Neural progenitor cell (in vitro differentiated cells): ENCODE data around the gene SAMMSON. TPM values are rescaled to one million over a fixed set of nuclear protein-coding genes. Genes with fewer than 3 reads are reported as not detected.

Source experiments
- DNase-seq: peaks from one replicate; pipeline ENCODE4 v3.0.0-alpha.2; 2016; ENCODE audit warnings: low spot score
- H2AFZ ChIP-seq: fragments of 200-600 bp; sonication (generic); replicated peaks from 2 replicates; pipeline ENCODE4 v1.6.1; 2016; ENCODE audit warnings: antibody characterized with exemption
- H3F3A ChIP-seq: fragments of 200-600 bp; sonication (generic); 2 replicates; pipeline ENCODE4 v1.6.1; 2016; ENCODE audit warnings: antibody characterized with exemption, low read depth
- H3K27ac ChIP-seq: fragments of 200-600 bp; sonication (generic); 2 replicates; pipeline ENCODE4 v1.5.1; 2016; ENCODE audit warnings: mild to moderate bottlenecking
- H3K27me3 ChIP-seq: fragments of 200-600 bp; sonication (generic); 2 replicates; pipeline ENCODE4 v1.6.1; 2016; ENCODE audit warnings: mild to moderate bottlenecking, moderate library complexity
- H3K36me3 ChIP-seq: fragments of 200-600 bp; sonication (generic); 2 replicates; pipeline ENCODE4 v1.5.1; 2016
- H3K4me1 ChIP-seq: fragments of 200-600 bp; sonication (generic); 2 replicates; pipeline ENCODE4 v1.6.1; 2016; ENCODE audit warnings: mixed run types
- H3K4me2 ChIP-seq: fragments of 200-600 bp; sonication (generic); 2 replicates; pipeline ENCODE4 v1.6.1; 2016
- H3K4me3 ChIP-seq: fragments of 200-600 bp; sonication (generic); 2 replicates; pipeline ENCODE4 v1.5.1; 2016
- H3K79me2 ChIP-seq: fragments of 200-600 bp; sonication (generic); 2 replicates; pipeline ENCODE4 v1.6.1; 2016; ENCODE audit warnings: low read depth
- H3K9ac ChIP-seq: fragments of 200-600 bp; sonication (generic); 2 replicates; pipeline ENCODE4 v1.6.1; 2016
- H3K9me3 ChIP-seq: fragments of 200-600 bp; sonication (generic); 2 replicates; pipeline ENCODE4 v1.5.1; 2016; ENCODE audit warnings: low read depth
- H4K20me1 ChIP-seq: fragments of 200-600 bp; sonication (generic); 2 replicates; pipeline ENCODE4 v1.6.1; 2016; ENCODE audit warnings: low read depth
- H3K27ac Mint-ChIP-seq: 3 replicates; pipeline ENCODE4 v1.8.0; 2021; ENCODE audit warnings: mixed read lengths
- H3K27me3 Mint-ChIP-seq: 2 replicates; pipeline ENCODE4 v1.8.0; 2022; ENCODE audit warnings: low read depth, mild to moderate bottlenecking, inconsistent platforms, moderate library complexity, mixed read lengths; ENCODE audit not compliant: insufficient read depth
- H3K36me3 Mint-ChIP-seq: 3 replicates; pipeline ENCODE4 v1.8.0; 2021; ENCODE audit warnings: mixed read lengths
- H3K4me1 Mint-ChIP-seq: 3 replicates; pipeline ENCODE4 v1.8.0; 2021; ENCODE audit warnings: mixed read lengths
- H3K4me3 Mint-ChIP-seq: 3 replicates; pipeline ENCODE4 v1.8.0; 2021; ENCODE audit warnings: mild to moderate bottlenecking, moderate library complexity, mixed read lengths
- H3K9me3 Mint-ChIP-seq: 3 replicates; pipeline ENCODE4 v1.8.0; 2020; ENCODE audit warnings: mixed read lengths
- EZH2 ChIP-seq: fragments of 200-600 bp; sonication (generic); IDR thresholded peaks from 2 replicates; pipeline ENCODE4 v1.6.1; 2017; ENCODE audit warnings: antibody characterized with exemption, mild to moderate bottlenecking, moderate library complexity
- EZH2phosphoT487 ChIP-seq: fragments of 200-600 bp; sonication (generic); IDR thresholded peaks from 2 replicates; pipeline ENCODE4 v1.6.1; 2017; ENCODE audit warnings: antibody characterized with exemption
- total RNA-seq: library from RNA; depleted of rRNA; stranded (reverse); fragments of >200 nt; gene quantifications from 2 replicates; pipeline ENCODE4 v1.2.3, GENCODE V29; 2015; ENCODE audit warnings: low replicate concordance
- TF ChIP-seq, protein P1 (sequence below): fragments of 200-600 bp; sonication (generic); IDR thresholded peaks from 2 replicates; pipeline ENCODE4 v1.5.1; 2017; ENCODE audit warnings: antibody characterized with exemption, mild to moderate bottlenecking

SAMMSON gene
- total RNA-seq, 1 donor from 2014 or later = not detected

GRCh38 chr3:70028361-70028760 is 28.8 kb downstream of the SAMMSON start:
- no peak overlapping the region for H2AFZ ChIP-seq
- H3K4me1 Mint-ChIP-seq = no peaks in the 10 kb centered on the region
- no peaks in the 10 kb centered on the region for H3K27me3 Mint-ChIP-seq
- DNase-seq = no peak
- no peak overlapping the region for H3K4me3 Mint-ChIP-seq
- no peak overlapping the region for H3K27ac Mint-ChIP-seq
- no peak overlapping the region for H3K4me3 ChIP-seq
- no peaks in the 10 kb centered on the region for H3K79me2 ChIP-seq
- H3F3A ChIP-seq = no peaks in the 10 kb centered on the region
- H3K4me2 ChIP-seq = no peak overlapping the region
- H3K9ac ChIP-seq = no peak overlapping the region
- no peaks in the 10 kb centered on the region for H3K9me3 Mint-ChIP-seq
- H3K36me3 ChIP-seq = no peaks in the 10 kb centered on the region
- H3K27me3 ChIP-seq = no peaks in the 10 kb centered on the region
- no peaks in the 10 kb centered on the region for H3K4me1 ChIP-seq
- H3K36me3 Mint-ChIP-seq = no peaks in the 10 kb centered on the region
- H3K27ac ChIP-seq = no peak overlapping the region
- TF ChIP-seq EZH2 = no peak
- TF ChIP-seq, protein P1, sequence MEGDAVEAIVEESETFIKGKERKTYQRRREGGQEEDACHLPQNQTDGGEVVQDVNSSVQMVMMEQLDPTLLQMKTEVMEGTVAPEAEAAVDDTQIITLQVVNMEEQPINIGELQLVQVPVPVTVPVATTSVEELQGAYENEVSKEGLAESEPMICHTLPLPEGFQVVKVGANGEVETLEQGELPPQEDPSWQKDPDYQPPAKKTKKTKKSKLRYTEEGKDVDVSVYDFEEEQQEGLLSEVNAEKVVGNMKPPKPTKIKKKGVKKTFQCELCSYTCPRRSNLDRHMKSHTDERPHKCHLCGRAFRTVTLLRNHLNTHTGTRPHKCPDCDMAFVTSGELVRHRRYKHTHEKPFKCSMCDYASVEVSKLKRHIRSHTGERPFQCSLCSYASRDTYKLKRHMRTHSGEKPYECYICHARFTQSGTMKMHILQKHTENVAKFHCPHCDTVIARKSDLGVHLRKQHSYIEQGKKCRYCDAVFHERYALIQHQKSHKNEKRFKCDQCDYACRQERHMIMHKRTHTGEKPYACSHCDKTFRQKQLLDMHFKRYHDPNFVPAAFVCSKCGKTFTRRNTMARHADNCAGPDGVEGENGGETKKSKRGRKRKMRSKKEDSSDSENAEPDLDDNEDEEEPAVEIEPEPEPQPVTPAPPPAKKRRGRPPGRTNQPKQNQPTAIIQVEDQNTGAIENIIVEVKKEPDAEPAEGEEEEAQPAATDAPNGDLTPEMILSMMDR = no peak
- TF ChIP-seq EZH2phosphoT487 = no peak
- no peaks in the 10 kb centered on the region for H4K20me1 ChIP-seq
- H3K9me3 ChIP-seq = no peaks in the 10 kb centered on the region

- H3K36me3 ChIP-seq = no peaks in the 10 kb centered on the region
- no peaks in the 10 kb centered on the region for H3K4me1 Mint-ChIP-seq
- H3K9me3 Mint-ChIP-seq = peaks cover 2% of the 10 kb centered on the region
- H3K27me3 ChIP-seq = no peaks in the 10 kb centered on the region
- no peaks in the 10 kb centered on the region for H4K20me1 ChIP-seq
- no peak overlapping the region for H3K4me2 ChIP-seq
- H3K4me1 ChIP-seq = no peaks in the 10 kb centered on the region
- TF ChIP-seq EZH2phosphoT487 (no peak), EZH2 (no peak)
- TF ChIP-seq, protein P1 = no peak
- DNase-seq = no peak
- no peaks in the 10 kb centered on the region for H3K27me3 Mint-ChIP-seq
- no peaks in the 10 kb centered on the region for H3K79me2 ChIP-seq
- H3K4me3 Mint-ChIP-seq = no peak overlapping the region
- no peaks in the 10 kb centered on the region for H3F3A ChIP-seq
- no peak overlapping the region for H3K4me3 ChIP-seq
- H3K9ac ChIP-seq = no peak overlapping the region
- H3K36me3 Mint-ChIP-seq = no peaks in the 10 kb centered on the region
- no peak overlapping the region for H3K27ac Mint-ChIP-seq
- H2AFZ ChIP-seq = no peak overlapping the region
- H3K9me3 ChIP-seq = no peaks in the 10 kb centered on the region
- H3K27ac ChIP-seq = no peak overlapping the region
These were observed 39.2 kb downstream of the SAMMSON start for GRCh38 chr3:70038693-70039092.

- Mint-ChIP-seq H3K27ac (no peak overlapping the region), H3K27me3 (no peaks in the 10 kb centered on the region), H3K9me3 (peaks cover 2% of the 10 kb centered on the region), H3K4me1 (no peaks in the 10 kb centered on the region), H3K4me3 (no peak overlapping the region), H3K36me3 (no peaks in the 10 kb centered on the region)
- H3F3A ChIP-seq = no peaks in the 10 kb centered on the region
- H3K4me1 ChIP-seq = no peaks in the 10 kb centered on the region
- TF ChIP-seq, protein P1 = no peak
- no peak for TF ChIP-seq EZH2
- TF ChIP-seq EZH2phosphoT487 = no peak
- H4K20me1 ChIP-seq = no peaks in the 10 kb centered on the region
- peak overlapping the region; percentile 26 for H2AFZ ChIP-seq
- no peak for DNase-seq
- no peak overlapping the region for H3K4me2 ChIP-seq
- no peaks in the 10 kb centered on the region for H3K27me3 ChIP-seq
- H3K9me3 ChIP-seq = no peaks in the 10 kb centered on the region
- no peak overlapping the region for H3K9ac ChIP-seq
- no peaks in the 10 kb centered on the region for H3K79me2 ChIP-seq
- no peaks in the 10 kb centered on the region for H3K36me3 ChIP-seq
- no peak overlapping the region for H3K4me3 ChIP-seq
- no peak overlapping the region for H3K27ac ChIP-seq
These were observed 40.9 kb downstream of the SAMMSON start for GRCh38 chr3:70040386-70040785.
